MM.1S (cell line): ENCODE measurements around the gene GNAT1.

Source experiments
- CTCF ChIP-seq: fragments of 300-600 bp; sonication (generic); IDR thresholded peaks from 2 replicates; pipeline ENCODE4 v1.5.1; 2016; ENCODE audit warnings: antibody characterized with exemption, low read length, mixed read lengths
- EZH2 ChIP-seq: fragments of 300-600 bp; sonication (generic); optimal IDR thresholded peaks from 2 replicates; pipeline ENCODE3; 2017; ENCODE audit warnings: low read depth, mild to moderate bottlenecking, antibody characterized with exemption, low read length, mixed read lengths

GRCh38 chr3:50213373-50213772, 22.0 kb downstream of the GNAT1 start:
- no peak for TF ChIP-seq EZH2
- TF ChIP-seq CTCF = no peak
